GM18870 (cell line): Measurements from ENCODE around the gene DENR.

Experiments
- ATAC-seq: cut with Tn5 transposase; IDR thresholded peaks from one replicate; pipeline ENCODE4 v1.9.1; 2021; ENCODE audit warnings: moderate library complexity; ENCODE audit not compliant: unreplicated experiment

The DENR gene

DNA sequence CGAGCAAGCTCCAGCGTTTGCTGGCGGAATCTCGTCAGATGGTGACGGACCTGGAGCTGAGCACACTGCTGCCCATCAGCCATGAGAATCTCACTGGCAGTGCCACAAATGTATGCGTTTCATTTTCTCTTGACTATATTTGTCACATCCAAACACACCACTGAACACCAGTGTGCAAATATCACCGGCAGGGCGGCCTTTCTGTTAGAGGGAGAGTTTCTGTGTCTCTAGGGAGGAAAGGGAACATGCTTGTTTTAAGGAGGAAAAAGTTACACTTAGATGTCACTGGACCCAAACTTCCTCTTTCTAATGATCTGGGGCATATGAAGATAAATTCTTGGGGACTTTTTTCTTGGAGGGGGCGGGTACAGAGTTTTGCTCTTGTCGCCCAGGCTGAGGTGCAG, 60.7 kb downstream of the DENR start:
- no peak for ATAC-seq

DNA sequence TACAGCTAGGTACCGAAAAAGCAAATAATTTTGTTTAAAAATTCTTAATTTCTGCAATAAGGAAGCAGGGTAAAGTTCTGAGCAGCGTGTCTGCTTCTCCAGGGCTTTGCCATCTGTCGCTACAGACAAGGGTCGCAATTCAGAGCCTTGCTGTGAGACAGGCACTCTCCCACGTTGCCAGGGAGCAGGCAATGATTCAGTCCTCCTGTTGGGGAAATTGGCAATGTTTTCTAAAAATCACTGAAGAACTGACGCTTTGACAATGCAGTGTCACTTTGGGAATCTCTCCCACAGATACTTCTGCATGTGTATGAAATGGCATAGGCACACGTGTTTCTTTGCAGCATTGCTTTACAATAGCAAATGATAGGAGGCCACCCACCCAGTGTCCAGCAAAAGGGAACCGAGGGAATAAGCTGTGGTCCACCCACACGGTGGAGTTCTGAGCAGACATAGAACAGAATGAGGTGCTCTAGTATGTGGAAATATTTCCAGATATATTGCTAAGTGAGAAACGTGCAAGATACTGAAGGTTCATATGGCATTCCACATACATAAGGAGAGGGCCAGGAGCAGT, 66.7 kb downstream of the DENR start:
- ATAC-seq: no peak

- ATAC-seq: no peak
Observed at GRCh38 chr12:122820138-122820537, 67.5 kb downstream of the DENR start.
